GM12891 (cell line): Measurements from ENCODE around the gene MAGI1.

Experiments
- DNase-seq: peaks from one replicate; pipeline ENCODE4 v3.0.0; 2011; ENCODE audit warnings: low spot score; ENCODE audit not compliant: insufficient read length
- FAIRE-seq: peaks from 2 replicates; lab custom pipeline; 2011; peaks lifted over from hg19 to GRCh38; lab: Jason Lieb, UNC
- PAX5 ChIP-seq: IDR thresholded peaks from 2 replicates; pipeline ENCODE4 v1.6.1; 2011; ENCODE audit warnings: low read length, moderate library complexity, mild to moderate bottlenecking; ENCODE audit not compliant: insufficient read depth, severe bottlenecking
- POLR2A ChIP-seq: IDR thresholded peaks from 2 replicates; pipeline ENCODE4 v1.6.1; 2011; ENCODE audit warnings: low read depth, low read length, control low read depth
- POLR2AphosphoS5 ChIP-seq: IDR thresholded peaks from 2 replicates; pipeline ENCODE4 v1.6.1; 2011; ENCODE audit warnings: low read depth, low read length, control low read depth
- POU2F2 ChIP-seq: IDR thresholded peaks from 2 replicates; pipeline ENCODE4 v1.6.1; 2011; ENCODE audit warnings: low read depth, mild to moderate bottlenecking, control low read depth, low read length, moderate library complexity
- SPI1 ChIP-seq: IDR thresholded peaks from 2 replicates; pipeline ENCODE4 v1.6.1; 2011; ENCODE audit warnings: low read depth, low read length, control low read depth
- TAF1 ChIP-seq: IDR thresholded peaks from 2 replicates; pipeline ENCODE4 v1.6.1; 2011; ENCODE audit warnings: low read depth, low read length, control low read depth

Gene MAGI1

DNA sequence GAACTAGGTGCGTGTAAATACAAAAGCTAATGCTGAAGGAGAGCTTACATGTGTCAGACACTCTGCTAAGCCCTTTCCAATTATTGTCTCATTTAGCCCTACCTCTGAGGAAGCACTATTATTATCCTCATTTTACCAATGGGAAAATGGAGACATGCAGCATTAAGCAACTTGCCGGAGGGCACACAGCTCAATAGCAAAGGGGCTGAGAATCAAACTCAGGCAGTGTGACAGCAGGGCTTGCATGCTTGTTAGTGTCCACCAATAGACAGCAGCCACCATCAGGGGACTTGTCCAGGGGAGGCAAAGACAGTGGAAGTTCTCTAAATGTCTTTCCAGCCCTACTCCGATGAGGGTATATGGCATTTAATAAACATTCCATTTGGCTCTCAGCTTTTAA is 548.6 kb downstream of the MAGI1 start:
- no peak for FAIRE-seq
- no peak for DNase-seq
- TF ChIP-seq SPI1: no peak
- TF ChIP-seq TAF1: no peak
- TF ChIP-seq PAX5: no peak
- TF ChIP-seq POLR2AphosphoS5: no peak
- no peak for TF ChIP-seq POU2F2
- no peak for TF ChIP-seq POLR2A

DNA sequence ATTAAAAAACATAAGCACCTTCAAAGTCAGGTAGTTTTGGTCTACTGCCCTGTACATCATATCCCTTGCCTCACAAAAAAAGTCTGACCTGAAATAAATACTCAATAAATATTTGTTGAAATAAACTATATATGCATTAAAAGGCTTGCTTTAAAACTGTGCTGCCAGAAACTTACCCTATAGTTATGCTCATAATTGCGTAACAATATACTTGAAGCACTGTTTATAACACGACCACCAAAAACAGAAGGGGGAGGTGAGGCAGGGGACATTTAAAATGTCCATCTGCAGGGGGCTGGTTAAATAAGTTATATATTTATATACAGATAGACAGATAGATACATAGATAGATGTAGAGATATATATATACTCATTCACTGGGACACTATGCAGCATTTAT is 549.5 kb downstream of the MAGI1 start:
- FAIRE-seq (no peak), DNase-seq (no peak)
- no peak for TF ChIP-seq TAF1
- no peak for TF ChIP-seq PAX5

DNA sequence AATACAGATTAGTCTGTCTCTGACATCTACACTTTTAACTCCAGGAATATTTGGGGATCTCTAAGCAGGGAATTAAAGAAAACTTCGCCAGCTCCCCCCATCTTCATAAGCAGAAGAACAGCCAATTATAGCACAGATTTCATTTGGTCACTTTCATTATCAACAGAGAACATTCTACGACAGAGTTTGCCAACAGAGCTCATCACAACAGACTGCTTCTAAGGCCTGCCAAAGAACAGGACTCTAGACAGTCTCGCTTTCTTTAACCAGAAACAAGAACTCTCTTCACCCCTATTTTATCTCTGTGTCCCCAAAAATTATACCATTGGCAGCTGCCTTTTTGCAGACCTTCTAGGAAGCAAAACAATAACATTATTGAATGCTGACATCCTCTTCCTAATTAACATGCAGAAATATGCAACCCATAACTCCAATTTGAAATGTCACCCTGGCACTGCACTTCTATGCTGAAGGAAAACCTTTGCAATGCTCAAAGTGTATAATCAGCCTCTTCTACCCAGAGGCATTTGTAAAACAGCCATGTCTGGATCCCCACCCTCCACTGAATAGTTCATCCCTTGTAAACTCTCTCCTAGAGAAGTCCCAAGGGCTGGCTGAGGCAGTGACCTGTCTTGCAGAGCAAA is 552.8 kb downstream of the MAGI1 start:
- FAIRE-seq (no peak), DNase-seq (no peak)
- TF ChIP-seq POU2F2 (no peak), POLR2A (no peak), PAX5 (no peak), SPI1 (no peak), POLR2AphosphoS5 (no peak), TAF1 (no peak)

DNA sequence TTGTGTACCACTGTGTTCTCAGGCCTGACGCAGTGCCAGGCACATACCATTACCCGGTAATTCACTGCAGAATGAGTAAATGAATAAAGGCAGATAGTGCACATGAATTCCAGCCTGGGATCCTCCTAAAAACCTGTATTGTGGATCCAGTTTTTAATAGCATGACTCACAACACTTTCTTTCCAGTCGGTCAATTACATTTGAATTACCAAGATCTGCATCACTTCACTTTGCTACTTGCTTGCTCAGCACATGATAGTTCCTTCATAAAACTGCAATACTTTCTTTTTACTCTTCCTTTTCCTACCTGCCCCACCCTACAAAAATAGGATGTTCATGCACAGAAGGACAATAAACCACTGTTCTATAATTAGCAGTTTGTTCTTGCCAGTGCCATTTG is 553.8 kb downstream of the MAGI1 start:
- DNase-seq (no peak), FAIRE-seq (no peak)
- TF ChIP-seq PAX5 (no peak), POU2F2 (no peak), TAF1 (no peak), POLR2A (no peak), SPI1 (no peak), POLR2AphosphoS5 (no peak)

DNA sequence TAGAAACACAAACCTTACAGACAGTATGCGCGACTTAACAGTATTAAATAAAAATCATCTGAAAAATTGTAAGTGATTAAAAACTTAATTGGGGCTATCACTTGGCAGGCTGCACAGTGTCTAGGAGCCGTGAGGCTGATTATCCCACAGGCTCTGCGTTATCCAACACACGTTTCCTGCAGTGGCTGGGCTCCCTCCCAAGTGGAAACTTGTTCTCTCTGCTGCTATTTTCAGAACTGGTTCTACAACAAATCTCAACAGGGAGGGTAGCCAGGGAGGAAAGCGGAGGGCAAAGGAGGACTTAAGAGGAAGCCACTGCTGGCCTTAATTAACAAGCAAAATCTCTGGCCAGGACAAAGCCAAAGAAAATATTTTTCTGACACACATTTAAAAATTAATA is 555.2 kb downstream of the MAGI1 start:
- FAIRE-seq (no peak), DNase-seq (no peak)
- TF ChIP-seq SPI1: no peak
- TF ChIP-seq PAX5: no peak
- no peak for TF ChIP-seq POLR2A
- no peak for TF ChIP-seq POLR2AphosphoS5
- TF ChIP-seq TAF1: no peak
- no peak for TF ChIP-seq POU2F2

DNA sequence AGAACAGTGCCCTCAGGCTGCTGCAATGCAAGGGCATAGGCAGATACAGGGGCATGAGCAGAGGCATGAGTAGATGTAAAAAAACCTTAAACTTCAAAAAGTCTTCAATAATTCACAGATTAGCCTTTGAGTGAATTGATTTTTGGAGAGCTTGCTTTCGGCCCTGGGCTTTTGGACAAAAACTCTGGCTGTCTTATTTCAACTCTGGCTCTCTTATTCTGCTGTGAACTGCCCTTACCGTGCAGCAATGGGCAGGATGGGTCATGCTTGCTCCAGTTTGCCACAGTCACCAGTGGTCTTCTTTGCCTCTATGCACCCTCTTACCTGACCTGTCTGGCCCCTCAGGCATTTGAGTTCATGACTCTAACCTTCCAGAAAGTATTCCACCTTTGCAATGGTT is 555.7 kb downstream of the MAGI1 start:
- TF ChIP-seq PAX5: no peak
- no peak for TF ChIP-seq POLR2A
- no peak for TF ChIP-seq TAF1
- TF ChIP-seq POLR2AphosphoS5: no peak
- TF ChIP-seq SPI1: no peak
- no peak for TF ChIP-seq POU2F2
- FAIRE-seq: no peak
- DNase-seq: no peak

DNA sequence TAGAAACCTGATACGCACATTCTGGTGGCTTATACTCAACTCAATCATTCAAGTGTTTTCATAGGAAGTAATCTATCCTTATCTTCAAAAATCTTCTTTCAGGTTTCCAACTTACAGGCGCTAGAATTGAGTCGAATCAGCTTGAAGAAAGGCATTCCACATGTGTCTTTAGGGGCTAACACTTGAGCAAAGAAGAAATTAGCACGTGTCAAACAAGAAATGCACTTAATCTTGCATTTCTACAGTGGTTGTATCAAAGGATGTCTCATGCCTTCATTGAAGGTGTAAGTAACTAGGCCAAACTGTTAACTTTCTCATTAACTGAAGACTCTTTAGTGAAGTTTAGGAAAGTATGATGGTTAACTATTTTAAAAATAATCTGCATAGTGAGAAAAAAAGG is 557.6 kb downstream of the MAGI1 start:
- DNase-seq (no peak), FAIRE-seq (no peak)
- TF ChIP-seq TAF1 (no peak), POLR2A (no peak), POU2F2 (no peak)

DNA sequence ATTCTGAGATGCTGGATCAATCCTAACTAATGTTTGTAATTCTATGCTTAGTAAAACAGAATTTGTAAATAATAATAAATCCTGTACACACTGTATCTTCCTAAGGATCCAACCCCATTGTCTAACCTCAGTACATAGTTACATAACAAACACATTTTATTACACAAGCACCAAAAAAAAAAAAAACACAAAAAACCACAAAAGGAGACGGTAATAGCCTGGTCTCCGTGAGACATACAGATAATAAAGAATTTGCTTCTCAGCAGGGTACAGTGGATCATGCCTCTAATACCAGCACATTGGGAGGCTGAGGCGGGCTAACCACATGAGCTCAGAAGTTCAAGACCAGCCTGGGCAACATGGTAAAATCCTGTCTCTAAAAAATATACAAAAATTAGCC is 558.7 kb downstream of the MAGI1 start:
- TF ChIP-seq POU2F2 (no peak), POLR2AphosphoS5 (no peak), POLR2A (no peak), TAF1 (no peak), SPI1 (no peak), PAX5 (no peak)
- FAIRE-seq: no peak
- DNase-seq: no peak

DNA sequence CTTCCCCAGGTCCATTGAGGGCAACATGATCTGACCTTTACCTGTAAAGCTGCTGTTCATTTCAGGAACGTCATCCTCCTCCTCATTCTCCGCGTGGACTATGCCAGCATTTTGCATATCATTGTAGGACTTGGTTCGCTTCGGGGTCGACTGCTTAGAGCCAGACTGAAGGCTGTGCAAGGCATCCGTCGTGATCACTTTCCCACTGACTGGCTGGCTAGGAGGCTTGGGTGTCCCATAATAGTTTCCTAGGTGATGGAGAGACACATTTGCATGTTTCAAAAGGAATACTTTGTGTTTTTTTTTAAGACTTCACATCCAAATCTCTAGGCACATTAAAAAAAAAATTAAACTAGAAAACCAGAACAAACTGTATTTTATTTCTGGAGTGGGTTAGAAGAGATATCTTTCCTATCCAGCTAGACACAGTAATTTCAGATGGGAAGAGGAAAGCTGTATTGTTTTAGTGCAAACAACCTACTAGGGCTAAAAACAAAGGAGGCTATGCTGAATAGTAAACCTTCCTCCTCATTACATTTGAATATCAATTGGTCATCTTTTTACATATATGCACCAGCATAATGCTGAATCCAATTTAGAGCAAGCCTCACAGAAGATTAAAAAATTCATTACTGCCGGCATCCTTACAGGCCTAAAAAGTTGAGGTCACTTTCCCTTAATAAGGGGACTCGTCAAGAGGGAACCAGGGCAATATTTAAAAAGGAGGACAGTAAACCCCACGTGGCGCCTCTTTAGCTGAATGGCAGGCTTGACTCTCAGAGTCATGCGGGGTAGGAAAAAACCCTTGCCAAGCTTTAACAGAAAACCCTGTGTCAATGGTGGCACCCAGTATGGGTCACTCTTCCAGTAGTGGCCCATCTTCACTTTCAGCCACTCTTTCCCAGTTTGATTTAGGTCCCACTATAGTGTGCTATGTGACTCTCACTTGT is 559.9 kb downstream of the MAGI1 start:
- no peak for FAIRE-seq
- no peak for DNase-seq
- TF ChIP-seq POU2F2 (no peak), TAF1 (no peak), PAX5 (no peak), POLR2A (no peak), SPI1 (no peak), POLR2AphosphoS5 (no peak)

DNA sequence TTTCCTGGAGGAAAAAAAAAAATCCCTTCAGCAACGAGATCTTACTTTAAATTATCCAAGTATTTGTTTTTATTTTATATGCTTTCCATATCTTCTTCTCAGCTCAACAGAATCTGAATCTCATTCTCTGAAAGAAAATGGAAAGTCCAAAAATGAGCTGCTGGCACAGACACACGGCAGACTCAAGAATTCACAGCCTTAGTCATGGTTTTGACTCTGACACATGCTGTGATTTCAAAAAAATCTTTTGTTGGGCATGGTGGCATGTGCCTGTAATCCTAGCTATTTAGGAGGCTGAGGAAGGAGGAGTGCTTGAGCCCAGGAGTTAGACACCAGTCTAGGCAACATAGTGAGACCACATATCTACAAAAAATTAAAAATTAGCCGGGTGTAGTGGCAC is 565.0 kb downstream of the MAGI1 start:
- FAIRE-seq (no peak), DNase-seq (no peak)
- TF ChIP-seq POLR2AphosphoS5 (no peak), POU2F2 (no peak), TAF1 (no peak), PAX5 (no peak), SPI1 (no peak), POLR2A (no peak)
